HG03442 (cell line): ENCODE data around the gene GPR84.

ENCODE experiments used
- ATAC-seq: cut with Tn5 transposase; IDR thresholded peaks from one replicate; pipeline ENCODE4 v1.9.1; 2021; ENCODE audit warnings: mild to moderate bottlenecking, moderate library complexity; ENCODE audit not compliant: unreplicated experiment

The GPR84 gene

GRCh38 chr12:54375259-54375579 is 10.9 kb upstream of the GPR84 start:
- ATAC-seq = no peak

GRCh38 chr12:54374562-54375258 is 10.4 kb upstream of the GPR84 start:
- ATAC-seq = no peak

GRCh38 chr12:54373649-54374561 is 9.6 kb upstream of the GPR84 start:
- no peak for ATAC-seq

GRCh38 chr12:54372113-54372806 is 8.0 kb upstream of the GPR84 start:
- ATAC-seq = no peak

- no peak for ATAC-seq
These were observed 7.2 kb upstream of the GPR84 start for GRCh38 chr12:54371328-54372112.

- ATAC-seq = no peak
These were observed 6.0 kb upstream of the GPR84 start for GRCh38 chr12:54370171-54370730.

GRCh38 chr12:54369597-54370131 is 5.4 kb upstream of the GPR84 start:
- ATAC-seq = no peak

- ATAC-seq = peak; percentile 75
These were observed 4.7 kb upstream of the GPR84 start for GRCh38 chr12:54368709-54369596.

GRCh38 chr12:54368025-54368708 is 3.9 kb upstream of the GPR84 start:
- ATAC-seq = peak; percentile 19

GRCh38 chr12:54363618-54364017 is 668 bp downstream of the GPR84 start:
- no peak for ATAC-seq

- ATAC-seq = no peak
These were observed 1.2 kb downstream of the GPR84 start for GRCh38 chr12:54363047-54363446.

- ATAC-seq = no peak
These were observed 3.4 kb downstream of the GPR84 start for GRCh38 chr12:54360717-54361456.

GRCh38 chr12:54359762-54360351 is 4.4 kb downstream of the GPR84 start:
- no peak for ATAC-seq

- ATAC-seq = peak; percentile 98
These were observed 5.1 kb downstream of the GPR84 start for GRCh38 chr12:54358945-54359761.

GRCh38 chr12:54358191-54358944 is 5.9 kb downstream of the GPR84 start:
- no peak for ATAC-seq
